ENCODE results near the gene RAB36. TPM values are rescaled to one million over a fixed set of nuclear protein-coding genes. Genes with fewer than 3 reads are reported as not detected.

Gene RAB36
- total RNA-seq, 1 donor from 2014 or later = 1.7 TPM

- no peak for ATAC-seq (ENCODE audit: low read depth)
- no peak for TF ChIP-seq CTCF (IDR thresholded peaks at IDR 0.05)
- H3K9me3 Mint-ChIP-seq = no peaks in the 10 kb centered on the region
- H3K36me3 Mint-ChIP-seq (ENCODE audit: low read depth) = no peaks in the 10 kb centered on the region
- H3K4me3 Mint-ChIP-seq = no peak overlapping the region
- intact Hi-C loops (cut with micrococcal nuclease) = no loop called here
- no peaks in the 10 kb centered on the region for H3K27me3 Mint-ChIP-seq
- CTCF ChIA-PET = no interaction called here
- no peak for DNase-seq
- peaks cover 5% of the 10 kb centered on the region for H3K4me1 Mint-ChIP-seq
- POLR2A ChIA-PET = no interaction called here
- H3K27ac Mint-ChIP-seq = no peak overlapping the region
Measured at GRCh38 chr22:23158516-23159290, 13.4 kb downstream of the RAB36 start.

- H3K36me3 Mint-ChIP-seq (ENCODE audit: low read depth) = no peaks in the 10 kb centered on the region
- no peak overlapping the region for H3K4me3 Mint-ChIP-seq
- POLR2A ChIA-PET = no interaction called here
- H3K27ac Mint-ChIP-seq = no peak overlapping the region
- no peaks in the 10 kb centered on the region for H3K9me3 Mint-ChIP-seq
- CTCF ChIA-PET = no interaction called here
- peaks cover 3% of the 10 kb centered on the region for H3K4me1 Mint-ChIP-seq
- TF ChIP-seq CTCF (IDR thresholded peaks at IDR 0.05) = no peak
- DNase-seq = no peak
- no peak for ATAC-seq (ENCODE audit: low read depth)
- H3K27me3 Mint-ChIP-seq = no peaks in the 10 kb centered on the region
- intact Hi-C loops (cut with micrococcal nuclease) = no loop called here
Measured at GRCh38 chr22:23159291-23159630, 14.0 kb downstream of the RAB36 start.

DNA sequence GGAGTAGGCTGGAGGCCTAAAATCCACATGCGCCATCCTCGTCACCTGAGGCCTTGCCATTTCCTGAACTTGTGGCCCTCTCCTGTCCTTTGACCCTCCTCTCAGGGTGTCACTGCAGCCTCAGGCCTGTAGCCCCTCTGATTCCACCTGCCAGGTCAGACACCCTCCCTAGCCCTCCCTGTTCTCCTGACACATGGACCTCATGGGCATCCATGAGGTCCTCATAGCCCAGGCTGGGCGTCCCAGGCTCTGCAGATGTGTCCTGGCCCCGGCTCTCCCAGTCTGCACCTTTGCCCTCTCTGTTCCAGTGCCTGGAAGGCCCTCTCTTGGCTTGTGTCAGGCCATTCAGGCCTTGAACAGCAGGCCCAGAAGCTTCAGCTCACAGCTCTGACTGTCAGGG is 15.8 kb downstream of the RAB36 start:
- Mint-ChIP-seq H3K4me1 (peaks cover 3% of the 10 kb centered on the region), H3K9me3 (no peaks in the 10 kb centered on the region), H3K27me3 (no peaks in the 10 kb centered on the region), H3K4me3 (no peak overlapping the region), H3K36me3 (ENCODE audit: low read depth) (no peaks in the 10 kb centered on the region), H3K27ac (no peak overlapping the region)
- intact Hi-C loops (cut with micrococcal nuclease) = no loop called here
- ATAC-seq (ENCODE audit: low read depth) = no peak
- TF ChIP-seq CTCF (IDR thresholded peaks at IDR 0.05) = no peak
- ChIA-PET CTCF (no interaction called here), POLR2A (no interaction called here)
- DNase-seq = no peak

DNA sequence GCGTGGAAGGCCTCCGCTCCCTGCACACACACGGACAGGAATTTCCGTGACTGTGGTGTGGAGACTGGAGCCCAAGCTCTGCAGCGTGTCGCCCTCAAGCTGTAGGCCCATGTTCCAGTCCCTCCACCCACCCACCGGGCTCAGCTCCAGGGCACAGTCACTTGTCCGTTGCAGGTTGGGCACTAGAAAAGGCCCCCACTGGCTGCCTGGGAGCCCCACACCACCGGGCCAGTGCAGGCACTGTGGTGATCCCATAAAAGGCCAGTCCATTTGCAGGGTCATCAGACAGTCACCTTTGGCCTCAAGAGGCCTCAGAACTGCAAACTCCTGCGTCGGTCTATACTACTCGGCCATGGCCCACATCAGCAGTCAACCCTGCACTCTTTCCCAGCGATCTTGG is 16.3 kb downstream of the RAB36 start:
- ChIA-PET POLR2A (no interaction called here), CTCF (no interaction called here)
- H3K27ac Mint-ChIP-seq = no peak overlapping the region
- H3K9me3 Mint-ChIP-seq = no peaks in the 10 kb centered on the region
- H3K4me1 Mint-ChIP-seq = peaks cover 3% of the 10 kb centered on the region
- intact Hi-C loops (cut with micrococcal nuclease) = no loop called here
- no peak for DNase-seq
- H3K27me3 Mint-ChIP-seq = no peaks in the 10 kb centered on the region
- TF ChIP-seq CTCF (IDR thresholded peaks at IDR 0.05) = no peak
- ATAC-seq (ENCODE audit: low read depth) = no peak
- H3K4me3 Mint-ChIP-seq = no peak overlapping the region
- H3K36me3 Mint-ChIP-seq (ENCODE audit: low read depth) = no peaks in the 10 kb centered on the region

GRCh38 chr22:23163665-23164064 is 18.4 kb downstream of the RAB36 start:
- no peak for TF ChIP-seq CTCF (IDR thresholded peaks at IDR 0.05)
- ATAC-seq (ENCODE audit: low read depth) (no peak), DNase-seq (no peak)
- Mint-ChIP-seq H3K36me3 (ENCODE audit: low read depth) (no peaks in the 10 kb centered on the region), H3K4me3 (no peak overlapping the region), H3K27ac (no peak overlapping the region), H3K4me1 (no peaks in the 10 kb centered on the region), H3K27me3 (no peaks in the 10 kb centered on the region), H3K9me3 (no peaks in the 10 kb centered on the region)
- ChIA-PET POLR2A (no interaction called here), CTCF (interaction anchor here (1.2 to 1.3 kb wide), 2 partner anchors 126 to 204 kb away, joined by 3 read pairs; no protein-coding TSS in a partner anchor)
- intact Hi-C loops (cut with micrococcal nuclease) = no loop called here
